Measurements from ENCODE around the gene APOBEC3B. TPM values are rescaled to one million over a fixed set of nuclear protein-coding genes. Genes with fewer than 3 reads are reported as not detected.
A peak's percentile ranks its signal among the peaks of the same experiment; 100 is the strongest.

The APOBEC3B gene
- total RNA-seq, result 2.2 TPM in 2 replicates
- 10.5 and 11.0 TPM in 2 replicates for polyA plus RNA-seq

- no peaks in the 10 kb centered on the region for H3K79me2 ChIP-seq
- H3K4me1 ChIP-seq (ENCODE audit: insufficient read depth), result peaks cover 12% of the 10 kb centered on the region
- H3K36me3 ChIP-seq (replicated peaks; ENCODE audit: insufficient read depth, low read depth), result no peaks in the 10 kb centered on the region
- H3K9me3 ChIP-seq (ENCODE audit: low read depth), result no peaks in the 10 kb centered on the region
- H3K27me3 ChIP-seq, result no peaks in the 10 kb centered on the region
- H2AFZ ChIP-seq, result no peak within 1 kb of the TSS
- H3K27ac ChIP-seq, result peak within 1 kb of the TSS; percentile 67
- H3K4me2 ChIP-seq, result peak within 1 kb of the TSS; percentile 73
- WGBS (ENCODE audit: low lambda C conversion rate, missing lambda C conversion rate), result 38% methylated on average over 15 of the region's 16 CpGs
- H4K20me1 ChIP-seq (ENCODE audit: insufficient read depth, poor library complexity, severe bottlenecking), result no peaks in the 10 kb centered on the region
- H3K9me2 ChIP-seq (replicated peaks; ENCODE audit: insufficient read depth), result no peaks in the 10 kb centered on the region
- DNase-seq (ENCODE audit: low spot score), result peak; percentile 95
- H3K4me3 ChIP-seq, result no peak within 1 kb of the TSS
- no peak for TF ChIP-seq EZH2 (IDR thresholded peaks at IDR 0.05; ENCODE audit: borderline replicate concordance)
- no peak for TF ChIP-seq EZH2phosphoT487 (IDR thresholded peaks at IDR 0.05; ENCODE audit: low read depth, severe bottlenecking, unreplicated experiment)
- TF ChIP-seq CTCF (IDR thresholded peaks at IDR 0.05; ENCODE audit: poor library complexity), result no peak
Measured at GRCh38 chr22:38981992-38982927, at the start of gene APOBEC3B. APOBEC3B (plus strand) TSS chr22:38982347; CDS start chr22:38982454, 107 bp downstream.

- no peaks in the 10 kb centered on the region for H3K4me1 ChIP-seq (ENCODE audit: insufficient read depth)
- TF ChIP-seq EZH2phosphoT487 (IDR thresholded peaks at IDR 0.05; ENCODE audit: low read depth, severe bottlenecking, unreplicated experiment), result no peak
- no peak for TF ChIP-seq EZH2 (IDR thresholded peaks at IDR 0.05; ENCODE audit: borderline replicate concordance)
- no peak for TF ChIP-seq CTCF (IDR thresholded peaks at IDR 0.05; ENCODE audit: poor library complexity)
- no peaks in the 10 kb centered on the region for H4K20me1 ChIP-seq (ENCODE audit: insufficient read depth, poor library complexity, severe bottlenecking)
- H3K79me2 ChIP-seq, result no peaks in the 10 kb centered on the region
- H3K27ac ChIP-seq, result no peak overlapping the region
- no peak overlapping the region for H3K4me3 ChIP-seq
- no peak overlapping the region for H2AFZ ChIP-seq
- no peaks in the 10 kb centered on the region for H3K9me3 ChIP-seq (ENCODE audit: low read depth)
- no peaks in the 10 kb centered on the region for H3K36me3 ChIP-seq (replicated peaks; ENCODE audit: insufficient read depth, low read depth)
- no peaks in the 10 kb centered on the region for H3K27me3 ChIP-seq
- H3K4me2 ChIP-seq, result no peak overlapping the region
- WGBS (ENCODE audit: low lambda C conversion rate, missing lambda C conversion rate), result 90% methylated on average over 8 of the region's 8 CpGs
- H3K9me2 ChIP-seq (replicated peaks; ENCODE audit: insufficient read depth), result no peaks in the 10 kb centered on the region
- no peak for DNase-seq (ENCODE audit: low spot score)
Measured at GRCh38 chr22:38935023-38935422, 47.1 kb upstream of the APOBEC3B start.

- DNase-seq (ENCODE audit: low spot score), result no peak
Measured at GRCh38 chr22:38935616-38936015, 46.5 kb upstream of the APOBEC3B start.

More at GRCh38 chr22:38935616-38936015, 46.5 kb upstream of the APOBEC3B start:
- H3K27ac ChIP-seq, result no peak overlapping the region
- no peaks in the 10 kb centered on the region for H3K9me3 ChIP-seq (ENCODE audit: low read depth)
- no peak overlapping the region for H2AFZ ChIP-seq
- no peak overlapping the region for H3K4me3 ChIP-seq
- H3K9me2 ChIP-seq (replicated peaks; ENCODE audit: insufficient read depth), result no peaks in the 10 kb centered on the region
- WGBS (ENCODE audit: low lambda C conversion rate, missing lambda C conversion rate), result 95% methylated on average over 13 of the region's 13 CpGs
- no peaks in the 10 kb centered on the region for H3K4me1 ChIP-seq (ENCODE audit: insufficient read depth)
- no peaks in the 10 kb centered on the region for H3K36me3 ChIP-seq (replicated peaks; ENCODE audit: insufficient read depth, low read depth)
- no peaks in the 10 kb centered on the region for H3K27me3 ChIP-seq
- H3K79me2 ChIP-seq, result no peaks in the 10 kb centered on the region
- no peaks in the 10 kb centered on the region for H4K20me1 ChIP-seq (ENCODE audit: insufficient read depth, poor library complexity, severe bottlenecking)
- TF ChIP-seq EZH2phosphoT487 (IDR thresholded peaks at IDR 0.05; ENCODE audit: low read depth, severe bottlenecking, unreplicated experiment) (no peak), CTCF (IDR thresholded peaks at IDR 0.05; ENCODE audit: poor library complexity) (no peak), EZH2 (IDR thresholded peaks at IDR 0.05; ENCODE audit: borderline replicate concordance) (no peak)
- H3K4me2 ChIP-seq, result no peak overlapping the region
